Fibroblast of skin of back (primary cell): Measurements from ENCODE around the gene NANS.
"Not testable (repeated sequence)": the region's sequence is repeated elsewhere in the genome, so short reads cannot be mapped to it uniquely, and the experiment has no call there.

Experiments
- DNase-seq: peaks from one replicate; pipeline ENCODE4 v3.0.0-alpha.2; 2013

The NANS gene

GRCh38 chr9:98104445-98104881 lies 47.9 kb downstream of the NANS start:
- no peak for DNase-seq

GRCh38 chr9:98105006-98105405 lies 48.5 kb downstream of the NANS start:
- DNase-seq, result no peak

GRCh38 chr9:98107926-98108325 lies 51.4 kb downstream of the NANS start:
- DNase-seq, result no peak

GRCh38 chr9:98108531-98109031 lies 52.0 kb downstream of the NANS start:
- no peak for DNase-seq

- no peak for DNase-seq
Observed at GRCh38 chr9:98109052-98109451, 52.5 kb downstream of the NANS start.

GRCh38 chr9:98117097-98117496 lies 60.6 kb downstream of the NANS start:
- not testable (repeated sequence) for DNase-seq

GRCh38 chr9:98117984-98118639 lies 61.6 kb downstream of the NANS start:
- DNase-seq, result no peak

- peak; percentile 33 for DNase-seq
Observed at GRCh38 chr9:98118640-98119601, 62.4 kb downstream of the NANS start, which contains the start of gene TRIM14. Gene TRIM14 (minus strand): TSS chr9:98119222. CDS start chr9:98119188, 34 bp downstream.

GRCh38 chr9:98120476-98120875 lies 63.9 kb downstream of the NANS start:
- DNase-seq, result no peak

- no peak for DNase-seq
Observed at GRCh38 chr9:98121058-98121457, 64.5 kb downstream of the NANS start.

- DNase-seq, result not testable (repeated sequence)
Observed at GRCh38 chr9:98124091-98124490, 67.6 kb downstream of the NANS start.

GRCh38 chr9:98124637-98125426 lies 68.3 kb downstream of the NANS start:
- DNase-seq, result no peak

- DNase-seq, result no peak
Observed at GRCh38 chr9:98127226-98127625, 70.7 kb downstream of the NANS start.

GRCh38 chr9:98128316-98128715 lies 71.8 kb downstream of the NANS start:
- DNase-seq, result no peak

- peak; percentile 18 for DNase-seq
Observed at GRCh38 chr9:98129451-98129881, 72.9 kb downstream of the NANS start.

GRCh38 chr9:98130060-98130459 lies 73.5 kb downstream of the NANS start:
- DNase-seq, result not testable (repeated sequence)

- DNase-seq, result no peak
Observed at GRCh38 chr9:98130576-98131228, 74.2 kb downstream of the NANS start.

- no peak for DNase-seq
Observed at GRCh38 chr9:98132158-98132557, 75.6 kb downstream of the NANS start.
